A673 (cell line): ENCODE results near the gene MAP7. TPM values are rescaled to one million over a fixed set of nuclear protein-coding genes. Genes with fewer than 3 reads are reported as not detected.

Source experiments
- BruUV-seq: library from RNA; stranded (reverse); fragments of 400-500 nt; replicated peaks from 2 replicates; lab custom pipeline; 2021; lab: Mats Ljungman, UMichigan
- CTCF ChIA-PET: fragments of 300-600 bp; sonication (Branson Sonifier 250); formaldehyde crosslinking; loops from one replicate; lab custom pipeline; 2022; ENCODE audit warnings: antibody characterized with exemption; lab: Charles Lee
- POLR2A ChIA-PET: fragments of 300-600 bp; sonication (Branson Sonifier 250); formaldehyde crosslinking; loops from one replicate; lab custom pipeline; 2022; ENCODE audit warnings: antibody characterized with exemption; ENCODE audit not compliant: low non-redundant PET; lab: Charles Lee
- DNase-seq: peaks from one replicate; pipeline ENCODE4 v3.0.0-alpha.2; 2015; ENCODE audit warnings: low spot score
- H3K27ac ChIP-seq: fragments of 200-600 bp; sonication (generic); 2 replicates; pipeline ENCODE4 v1.5.1; 2016; ENCODE audit warnings: mixed run types, low read depth, mild to moderate bottlenecking, mixed read lengths, antibody characterized with exemption, low read length; ENCODE audit not compliant: poor library complexity, severe bottlenecking
- H3K27me3 ChIP-seq: fragments of 200-600 bp; sonication (generic); replicated peaks from 2 replicates; pipeline ENCODE4 v1.6.1; 2017; ENCODE audit warnings: mixed run types, low read depth, mild to moderate bottlenecking, mixed read lengths, antibody characterized with exemption, low read length; ENCODE audit not compliant: insufficient read depth, poor library complexity
- H3K36me3 ChIP-seq: fragments of 200-600 bp; sonication (generic); 2 replicates; pipeline ENCODE4 v1.6.1; 2016; ENCODE audit warnings: mixed run types, mild to moderate bottlenecking, mixed read lengths, antibody characterized with exemption, low read length; ENCODE audit not compliant: insufficient read depth, poor library complexity, severe bottlenecking
- H3K4me1 ChIP-seq: fragments of 200-600 bp; sonication (generic); 2 replicates; pipeline ENCODE4 v1.6.1; 2017; ENCODE audit warnings: mixed run types, mild to moderate bottlenecking, mixed read lengths, antibody characterized with exemption, low read length; ENCODE audit not compliant: insufficient read depth, poor library complexity, severe bottlenecking
- H3K4me3 ChIP-seq: fragments of 200-600 bp; sonication (generic); 2 replicates; pipeline ENCODE4 v1.5.1; 2016; ENCODE audit warnings: low read depth, mixed run types, mild to moderate bottlenecking, mixed read lengths, low read length; ENCODE audit not compliant: poor library complexity, severe bottlenecking
- H3K9me3 ChIP-seq: fragments of 200-600 bp; sonication (generic); 2 replicates; pipeline ENCODE4 v1.6.1; 2016; ENCODE audit warnings: mixed run types, low read depth, mild to moderate bottlenecking, mixed read lengths, antibody characterized with exemption, low read length; ENCODE audit not compliant: poor library complexity, severe bottlenecking
- CTCF ChIP-seq: fragments of 300-800, 200-600 bp; sonication (generic); conservative IDR thresholded peaks from 2 replicates; pipeline ENCODE4 v1.5.1; 2017; ENCODE audit warnings: low read depth, mild to moderate bottlenecking, antibody characterized with exemption, low read length, moderate library complexity, mixed read lengths
- EZH2 ChIP-seq: fragments of 200-600 bp; sonication (generic); IDR thresholded peaks from 2 replicates; pipeline ENCODE4 v1.6.1; 2017; ENCODE audit warnings: borderline replicate concordance, low read depth, mild to moderate bottlenecking, mixed read lengths, antibody characterized with exemption, low read length; ENCODE audit not compliant: poor library complexity, severe bottlenecking
- intact Hi-C: fragments of 100-400 bp; cut with micrococcal nuclease; formaldehyde crosslinking; loops from one replicate; pipeline ENCODE4 v1.10.0; 2022; ENCODE audit not compliant: unreplicated experiment
- total RNA-seq: library from RNA; stranded (reverse); gene quantifications from 2 replicates; pipeline ENCODE4 v1.2.3, GENCODE V29; 2021

Gene MAP7
- total RNA-seq, 1 experiment from 2014 or later: 0.09 TPM

GRCh38 chr6:136470044-136470443 is 80.2 kb downstream of the MAP7 start:
- no peaks in the 10 kb centered on the region for H3K4me1 ChIP-seq
- H3K36me3 ChIP-seq: no peaks in the 10 kb centered on the region
- H3K9me3 ChIP-seq: no peaks in the 10 kb centered on the region
- CTCF ChIA-PET: no interaction called here
- POLR2A ChIA-PET: no interaction called here
- no peak for DNase-seq
- H3K4me3 ChIP-seq: no peak overlapping the region
- TF ChIP-seq EZH2 (no peak), CTCF (no peak)
- intact Hi-C loops: no loop called here
- no peak overlapping the region for H3K27ac ChIP-seq
- no TSS peak for BruUV-seq
- no peaks in the 10 kb centered on the region for H3K27me3 ChIP-seq

GRCh38 chr6:136469154-136469553 is 81.1 kb downstream of the MAP7 start:
- H3K4me3 ChIP-seq: no peak overlapping the region
- H3K9me3 ChIP-seq: no peaks in the 10 kb centered on the region
- no TSS peak for BruUV-seq
- ChIA-PET POLR2A (no interaction called here), CTCF (no interaction called here)
- no peak for TF ChIP-seq EZH2
- no peak for TF ChIP-seq CTCF
- no peaks in the 10 kb centered on the region for H3K27me3 ChIP-seq
- no peaks in the 10 kb centered on the region for H3K36me3 ChIP-seq
- H3K4me1 ChIP-seq: no peaks in the 10 kb centered on the region
- no peak for DNase-seq
- intact Hi-C loops: no loop called here
- no peak overlapping the region for H3K27ac ChIP-seq

- CTCF ChIA-PET: no interaction called here
Measured at GRCh38 chr6:136468711-136469110, 81.5 kb downstream of the MAP7 start.

More at GRCh38 chr6:136468711-136469110, 81.5 kb downstream of the MAP7 start:
- POLR2A ChIA-PET: no interaction called here
- no peak for DNase-seq
- no peak for TF ChIP-seq EZH2
- TF ChIP-seq CTCF: no peak
- Histone ChIP-seq H3K4me3 (no peak overlapping the region), H3K4me1 (no peaks in the 10 kb centered on the region), H3K9me3 (no peaks in the 10 kb centered on the region), H3K27me3 (no peaks in the 10 kb centered on the region), H3K36me3 (no peaks in the 10 kb centered on the region), H3K27ac (no peak overlapping the region)
- no TSS peak for BruUV-seq
- intact Hi-C loops: no loop called here
